Lung (tissue), 12 donors: ENCODE data around the gene CHRDL2. TPM values are rescaled to one million over a fixed set of nuclear protein-coding genes. Genes with fewer than 3 reads are reported as not detected.
A peak's percentile ranks its signal among the peaks of the same experiment; 100 is the strongest.

ENCODE experiments used
- ATAC-seq: fragments of 200-7000 bp; cut with Tn5 transposase; one replicate; pipeline ENCODE4 v1.9.1; 2020; ENCODE audit warnings: moderate number of reproducible peaks; ENCODE audit not compliant: insufficient read depth, low FRiP score
- DNase-seq, 3 donors: peaks; one replicate each; pipeline ENCODE4 v3.0.0-alpha.2; 2013 to 2017
- H3K27ac ChIP-seq, 2 donors: one replicate each; pipeline ENCODE4 v1.5.1; 2013; ENCODE audit warnings: mild to moderate bottlenecking in 2 of 2, moderate library complexity in 2 of 2, control low read depth in 1 of 2, inconsistent platforms in 1 of 2, low read depth in 1 of 2, low read length in 1 of 2
- H3K27me3 ChIP-seq, 3 donors: one replicate each; pipeline ENCODE4 v1.5.1; 2013; ENCODE audit warnings: low read length in 2 of 3; ENCODE audit not compliant: control insufficient read depth in 3 of 3, insufficient read depth in 3 of 3
- H3K36me3 ChIP-seq, 4 donors: one replicate each; pipeline ENCODE4 v1.5.1; 2013; ENCODE audit warnings: low read length in 4 of 4, mild to moderate bottlenecking in 1 of 4, moderate library complexity in 1 of 4; ENCODE audit not compliant: control insufficient read depth in 4 of 4, insufficient read depth in 4 of 4
- H3K4me1 ChIP-seq, 5 donors: one replicate each; pipeline ENCODE4 v1.5.1; 2013; ENCODE audit warnings: low read length in 5 of 5, mild to moderate bottlenecking in 2 of 5, moderate library complexity in 1 of 5; ENCODE audit not compliant: control insufficient read depth in 5 of 5, insufficient read depth in 5 of 5
- H3K4me3 ChIP-seq: one replicate; pipeline ENCODE4 v1.5.1; 2013; ENCODE audit warnings: mild to moderate bottlenecking, control low read depth, moderate library complexity
- H3K9ac ChIP-seq, 2 donors: one replicate each; pipeline ENCODE4 v1.5.1; 2013; ENCODE audit warnings: low read length in 2 of 2, control low read depth in 1 of 2; ENCODE audit not compliant: insufficient read depth in 1 of 2
- H3K9me3 ChIP-seq, 4 donors: one replicate each; pipeline ENCODE4 v1.5.1; 2013; ENCODE audit warnings: low read length in 3 of 4, mild to moderate bottlenecking in 1 of 4, moderate library complexity in 1 of 4; ENCODE audit not compliant: control insufficient read depth in 4 of 4, insufficient read depth in 3 of 4
- CTCF ChIP-seq: IDR thresholded peaks from 2 replicates; pipeline ENCODE4 v1.5.1; 2012; ENCODE audit warnings: mild to moderate bottlenecking; ENCODE audit errors: control extremely low read depth, extremely low read depth
- WGBS, 2 donors: extraction: QIAGEN DNeasy Blood & Tissue Kit; methylation state at CpG; one replicate each; pipeline ENCODE4 v1.1.7; 2013; 5-methylcytosine and 5-hydroxymethylcytosine counted together
- polyA plus RNA-seq, 2 donors: library from polyadenylated mRNA; stranded (reverse); fragments of 200-250 nt; gene quantifications; one replicate each; pipeline ENCODE4 v1.2.1, GENCODE V29; 2013
- total RNA-seq, 2 donors: library from RNA; depleted of rRNA in 1 of 2; stranded (reverse); fragments of >200 nt in 1 of 2; gene quantifications; one replicate each; pipeline ENCODE4 v1.2.1, GENCODE V29; 2014 to 2021
- donor health status: control.
- donor health status: control.
- donor health status: Bipolar disorder and iron deficiency.
- donor health status: healthy.
- donor health status: DM: yes; HTN: yes; CAD: no.

The CHRDL2 gene
- total and polyA plus RNA-seq, 4 donors, result 1.7 to 5.9 (median 4.8) TPM

GRCh38 chr11:74777877-74778276 is 46.7 kb upstream of the CHRDL2 start:
- Histone ChIP-seq H3K36me3 (no peaks in the 10 kb centered on the region), H3K4me1 (peaks cover 6 to 14% (median 9%) of the 10 kb centered on the region in 5 donors), H3K4me3 (no peak overlapping the region), H3K27me3 (no peaks in the 10 kb centered on the region), H3K27ac (no peak overlapping the region), H3K9me3 (no peaks in the 10 kb centered on the region), H3K9ac (no peak overlapping the region)
- 78 to 80% methylated on average over 4 of the region's 4 CpGs for WGBS, 2 donors
- ATAC-seq, result no peak
- DNase-seq, result peak in 1 of 3 donors; percentile 16
- no peak for TF ChIP-seq CTCF

- Histone ChIP-seq H3K9me3 (no peaks in the 10 kb centered on the region), H3K9ac (no peak overlapping the region), H3K36me3 (no peaks in the 10 kb centered on the region), H3K27ac (no peak overlapping the region), H3K4me1 (peaks cover 4 to 12% (median 8%) of the 10 kb centered on the region in 5 donors), H3K27me3 (no peaks in the 10 kb centered on the region), H3K4me3 (no peak overlapping the region)
- no peak for TF ChIP-seq CTCF
- ATAC-seq (no peak), DNase-seq (no peak)
Measured at GRCh38 chr11:74777038-74777437, 45.8 kb upstream of the CHRDL2 start.

- DNase-seq (no peak), ATAC-seq (no peak)
- no peak overlapping the region for H3K4me3 ChIP-seq
- H3K36me3 ChIP-seq, result no peaks in the 10 kb centered on the region
- peaks cover 4 to 9% (median 8%) of the 10 kb centered on the region in 5 donors for H3K4me1 ChIP-seq
- no peak overlapping the region for H3K27ac ChIP-seq
- no peaks in the 10 kb centered on the region for H3K27me3 ChIP-seq
- no peak overlapping the region for H3K9ac ChIP-seq
- no peak for TF ChIP-seq CTCF
- H3K9me3 ChIP-seq, result no peaks in the 10 kb centered on the region
Measured at GRCh38 chr11:74776546-74776945, 45.3 kb upstream of the CHRDL2 start.

- DNase-seq (no peak), ATAC-seq (no peak)
- no peaks in the 10 kb centered on the region for H3K27me3 ChIP-seq
- no peaks in the 10 kb centered on the region for H3K36me3 ChIP-seq
- TF ChIP-seq CTCF, result no peak
- no peak overlapping the region for H3K9ac ChIP-seq
- H3K27ac ChIP-seq, result no peak overlapping the region
- H3K9me3 ChIP-seq, result no peaks in the 10 kb centered on the region
- H3K4me3 ChIP-seq, result no peak overlapping the region
- peaks cover under 1 to 9% (median 4%) of the 10 kb centered on the region in 5 donors for H3K4me1 ChIP-seq
- WGBS, 2 donors, result 75 to 93% methylated on average over 1 of the region's 1 CpG
Measured at GRCh38 chr11:74775762-74776161, 44.5 kb upstream of the CHRDL2 start.
